ENCODE data around the gene PBX3.

PBX3 gene

DNA sequence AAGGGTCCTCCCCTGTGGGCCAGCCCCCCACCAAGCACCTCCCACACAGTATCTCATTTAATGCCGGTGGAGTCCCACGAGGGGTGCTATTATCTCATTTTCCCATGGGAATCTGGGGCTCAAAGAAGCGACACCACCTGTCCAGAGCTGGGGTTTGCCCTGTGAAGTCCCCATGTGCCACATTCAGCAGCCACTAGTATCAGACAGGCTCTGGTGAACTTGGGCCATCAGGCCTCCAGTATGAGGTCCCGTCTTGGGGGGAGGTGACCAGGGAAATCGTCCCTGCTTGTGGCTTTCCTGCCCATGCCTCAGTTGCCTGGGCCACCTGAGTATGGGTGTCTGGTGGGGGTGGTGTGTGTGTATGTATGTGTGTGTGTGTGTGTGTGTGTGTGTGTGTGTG, 222.7 kb downstream of the PBX3 start:
- DNase-seq (ENCODE audit: low read depth) = no peak
- TF ChIP-seq, protein P1, sequence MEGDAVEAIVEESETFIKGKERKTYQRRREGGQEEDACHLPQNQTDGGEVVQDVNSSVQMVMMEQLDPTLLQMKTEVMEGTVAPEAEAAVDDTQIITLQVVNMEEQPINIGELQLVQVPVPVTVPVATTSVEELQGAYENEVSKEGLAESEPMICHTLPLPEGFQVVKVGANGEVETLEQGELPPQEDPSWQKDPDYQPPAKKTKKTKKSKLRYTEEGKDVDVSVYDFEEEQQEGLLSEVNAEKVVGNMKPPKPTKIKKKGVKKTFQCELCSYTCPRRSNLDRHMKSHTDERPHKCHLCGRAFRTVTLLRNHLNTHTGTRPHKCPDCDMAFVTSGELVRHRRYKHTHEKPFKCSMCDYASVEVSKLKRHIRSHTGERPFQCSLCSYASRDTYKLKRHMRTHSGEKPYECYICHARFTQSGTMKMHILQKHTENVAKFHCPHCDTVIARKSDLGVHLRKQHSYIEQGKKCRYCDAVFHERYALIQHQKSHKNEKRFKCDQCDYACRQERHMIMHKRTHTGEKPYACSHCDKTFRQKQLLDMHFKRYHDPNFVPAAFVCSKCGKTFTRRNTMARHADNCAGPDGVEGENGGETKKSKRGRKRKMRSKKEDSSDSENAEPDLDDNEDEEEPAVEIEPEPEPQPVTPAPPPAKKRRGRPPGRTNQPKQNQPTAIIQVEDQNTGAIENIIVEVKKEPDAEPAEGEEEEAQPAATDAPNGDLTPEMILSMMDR (conservative IDR thresholded peaks at IDR 0.05; ENCODE audit: low read depth, low read length) = no peak
- no peak overlapping the region for H3K4me3 ChIP-seq (ENCODE audit: low read depth, low read length)

DNA sequence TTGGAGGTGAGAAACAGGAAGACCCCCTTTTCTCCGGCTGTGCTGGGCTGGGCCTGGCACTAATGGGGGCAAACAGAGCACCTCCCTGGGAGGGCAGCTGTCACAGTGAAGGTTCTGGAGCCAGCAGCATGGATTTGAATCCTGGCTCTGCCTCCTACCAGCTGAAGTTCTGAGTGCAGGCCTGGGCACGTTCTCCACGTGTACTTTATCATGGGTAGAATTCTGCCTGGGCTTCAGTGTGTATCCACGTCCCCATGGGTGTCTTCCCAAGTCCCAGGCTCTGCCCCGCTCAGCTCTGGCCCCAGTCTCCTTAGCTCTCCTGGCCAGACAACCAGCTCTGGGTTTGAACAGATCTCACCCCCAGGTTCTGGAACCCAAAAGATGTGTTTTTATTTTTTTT, 223.2 kb downstream of the PBX3 start:
- TF ChIP-seq, protein P1 (conservative IDR thresholded peaks at IDR 0.05; ENCODE audit: low read depth, low read length) = no peak
- H3K4me3 ChIP-seq (ENCODE audit: low read depth, low read length) = no peak overlapping the region
- DNase-seq (ENCODE audit: low read depth) = no peak

DNA sequence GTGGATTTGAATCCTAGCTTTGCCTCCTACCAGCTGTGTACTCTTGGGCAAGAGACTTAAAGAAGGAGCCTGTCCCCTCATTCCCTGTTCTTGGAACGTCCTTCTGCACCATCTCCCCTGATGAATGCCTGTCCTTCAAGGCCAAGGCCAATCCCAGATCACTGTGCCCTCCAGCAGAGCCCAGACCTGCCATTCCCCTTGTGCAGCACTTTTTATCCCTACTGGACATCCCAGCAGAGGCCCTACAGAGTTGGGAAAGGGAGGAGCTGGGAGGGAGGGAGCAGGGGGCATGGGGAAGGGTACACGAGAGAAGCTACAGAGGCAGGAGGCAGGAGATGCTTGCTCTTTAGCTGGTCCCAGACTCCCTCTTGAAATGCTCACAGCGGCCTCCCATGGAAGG, 223.9 kb downstream of the PBX3 start:
- no peak for DNase-seq (ENCODE audit: low read depth)
- TF ChIP-seq, protein P1 (conservative IDR thresholded peaks at IDR 0.05; ENCODE audit: low read depth, low read length) = no peak

DNA sequence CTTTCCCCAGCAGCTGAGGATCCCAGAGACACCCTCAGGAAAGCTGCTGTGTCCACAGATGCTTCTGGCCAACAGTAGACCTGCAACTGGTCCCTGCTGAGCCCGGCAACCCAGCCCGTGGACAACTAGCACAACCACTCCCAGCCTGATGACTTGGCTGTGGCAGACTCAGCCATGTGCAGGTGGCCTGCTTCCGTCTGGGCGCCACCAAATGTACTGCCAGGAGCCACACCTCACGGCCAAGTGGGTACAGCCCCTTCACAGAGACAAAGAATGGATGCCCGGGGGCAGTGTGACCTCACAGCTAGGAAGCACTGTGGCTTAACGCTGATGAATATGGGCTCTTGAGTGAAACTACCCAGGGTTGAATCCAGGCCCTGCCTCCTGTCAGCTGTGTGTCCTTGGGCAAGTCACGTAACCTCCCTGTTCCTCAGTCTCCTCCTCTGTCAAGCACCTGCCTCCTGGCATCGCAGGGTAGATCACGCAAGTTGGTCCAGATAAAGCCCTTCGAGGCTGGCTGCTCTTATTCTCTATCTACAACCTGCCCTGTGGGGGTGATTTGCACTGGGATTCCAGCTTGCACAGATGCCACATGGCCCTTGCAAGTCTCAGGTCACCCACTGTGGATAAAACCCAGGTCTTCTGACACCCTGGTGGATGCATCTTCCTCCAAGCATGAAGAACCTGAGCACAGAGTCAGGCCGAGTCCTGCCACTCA, 225.0 kb downstream of the PBX3 start:
- no peak for DNase-seq (ENCODE audit: low read depth)
- H3K4me3 ChIP-seq (ENCODE audit: low read depth, low read length) = no peak overlapping the region
- TF ChIP-seq, protein P1 (conservative IDR thresholded peaks at IDR 0.05; ENCODE audit: low read depth, low read length) = no peak

More for the DNA sequence above, 223.9 kb downstream of the PBX3 start:
- H3K4me3 ChIP-seq (ENCODE audit: low read depth, low read length) = no peak overlapping the region

DNA sequence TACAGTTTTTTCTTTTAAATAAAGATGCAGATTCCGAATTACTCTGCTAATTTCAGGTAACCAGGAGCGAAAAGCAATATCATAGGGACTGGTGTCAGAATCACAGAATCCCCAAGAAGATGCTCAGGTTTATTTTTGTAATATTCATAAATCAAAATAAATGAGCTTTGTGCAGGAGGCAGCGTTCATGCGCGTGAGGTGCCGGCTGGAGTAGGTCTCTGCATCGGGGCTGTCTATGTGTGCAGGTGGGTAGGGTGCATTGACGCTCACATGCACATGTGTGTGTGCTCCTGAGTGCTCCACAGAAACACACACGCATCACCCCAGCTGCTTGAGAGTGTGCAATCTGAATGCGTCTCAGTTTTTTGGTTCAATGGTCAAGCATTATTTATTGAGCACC, 226.4 kb downstream of the PBX3 start:
- H3K4me3 ChIP-seq (ENCODE audit: low read depth, low read length) = no peak overlapping the region
- TF ChIP-seq, protein P1 (conservative IDR thresholded peaks at IDR 0.05; ENCODE audit: low read depth, low read length) = no peak

DNA sequence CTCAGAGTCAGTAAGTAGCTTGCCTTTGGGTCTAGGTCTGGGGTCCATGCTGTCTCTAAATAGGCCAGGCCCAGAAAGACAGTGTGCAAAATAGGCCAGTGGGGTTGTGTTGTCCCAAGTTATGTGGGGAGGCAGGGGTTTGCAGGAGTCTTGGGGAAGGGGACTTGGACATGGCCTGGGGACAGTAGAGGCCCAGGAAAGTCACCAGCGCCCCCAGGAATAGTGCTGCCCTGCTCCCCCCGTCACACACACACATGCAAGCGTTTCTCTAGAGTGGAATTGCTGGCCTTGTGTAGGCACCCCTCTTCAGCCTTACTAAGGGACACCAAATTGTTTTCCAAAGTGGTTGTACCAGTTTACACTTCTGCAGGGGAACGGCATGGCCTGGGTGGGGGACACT, 227.5 kb downstream of the PBX3 start:
- no peak for DNase-seq (ENCODE audit: low read depth)
- TF ChIP-seq, protein P1 (conservative IDR thresholded peaks at IDR 0.05; ENCODE audit: low read depth, low read length) = no peak
- H3K4me3 ChIP-seq (ENCODE audit: low read depth, low read length) = no peak overlapping the region

More for the DNA sequence above, 226.4 kb downstream of the PBX3 start:
- DNase-seq (ENCODE audit: low read depth) = no peak

DNA sequence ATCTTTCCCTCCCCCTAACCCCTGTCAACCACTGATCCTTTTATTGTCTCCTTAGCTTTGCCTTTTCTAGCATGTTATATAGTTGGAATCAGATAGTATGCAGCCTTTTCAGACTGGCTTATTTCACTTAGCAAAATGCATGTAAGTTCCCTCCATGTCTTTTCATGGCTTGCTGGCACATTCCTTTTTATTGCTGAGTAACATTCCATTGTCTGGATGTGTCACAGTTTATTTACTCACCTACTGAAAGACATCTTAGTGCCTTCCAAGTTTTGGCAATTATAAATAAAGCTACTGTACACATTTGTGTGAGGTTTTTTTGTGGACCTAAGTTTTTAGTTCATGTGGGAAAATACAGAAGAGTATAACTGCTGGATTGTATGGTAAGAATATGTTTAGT, 230.1 kb downstream of the PBX3 start:
- peak; percentile 5 for DNase-seq (ENCODE audit: low read depth)
- H3K4me3 ChIP-seq (ENCODE audit: low read depth, low read length) = no peak overlapping the region
- TF ChIP-seq, protein P1 (conservative IDR thresholded peaks at IDR 0.05; ENCODE audit: low read depth, low read length) = no peak
